ENCODE results near the gene GRAMD4. TPM values are rescaled to one million over a fixed set of nuclear protein-coding genes. Genes with fewer than 3 reads are reported as not detected.

GRAMD4 gene
- polyA plus RNA-seq, 2 of the 4 experiments (the other 2 are of a cell fraction) = 7.7 to 13.1 TPM

- no peak for ATAC-seq
- 91% methylated on average over 11 of the region's 11 CpGs for WGBS (ENCODE audit: missing lambda C conversion rate)
Observed at GRCh38 chr22:46710806-46711205, 90.6 kb downstream of the GRAMD4 start.

GRCh38 chr22:46712288-46712687 is 92.1 kb downstream of the GRAMD4 start:
- no peaks in the 10 kb centered on the region for H3K9me3 ChIP-seq
- 93% methylated on average over 8 of the region's 8 CpGs for WGBS (ENCODE audit: missing lambda C conversion rate)
- FAIRE-seq (no peak), ATAC-seq (no peak), DNase-seq (ENCODE audit: low read depth in 1 of 2, low spot score in 1 of 2) (no peak)
- ChIA-PET CTCF (interaction anchor here (1.5 kb wide), 1 partner anchor 26 kb away, joined by 3 read pairs; no protein-coding TSS in a partner anchor), POLR2A (no interaction called here)
- TF ChIP-seq JUN (IDR thresholded peaks at IDR 0.05) = no peak
- TF ChIP-seq HOXB13 (CRISPR knock-in tag; IDR thresholded peaks at IDR 0.05; ENCODE audit: low read depth) = no peak
- no peak for TF ChIP-seq HOXB5 (CRISPR knock-in tag; IDR thresholded peaks at IDR 0.05)
- no peak for TF ChIP-seq GATA3 (IDR thresholded peaks at IDR 0.05; ENCODE audit: borderline replicate concordance)
- TF ChIP-seq FOSL2 (IDR thresholded peaks at IDR 0.05) = no peak
- no peak for TF ChIP-seq FOSL2 (CRISPR knock-in tag; IDR thresholded peaks at IDR 0.05)
- TF ChIP-seq E2F6 (IDR thresholded peaks at IDR 0.05; ENCODE audit: borderline replicate concordance, low read depth) = no peak
- no peak for TF ChIP-seq HOXA7 (CRISPR knock-in tag; IDR thresholded peaks at IDR 0.05)
- no peak for TF ChIP-seq CHD4 (IDR thresholded peaks at IDR 0.05; ENCODE audit: borderline replicate concordance)
- no peak for TF ChIP-seq CBX2 (IDR thresholded peaks at IDR 0.05; ENCODE audit: borderline replicate concordance, low read depth)
- no peak for TF ChIP-seq MAZ (IDR thresholded peaks at IDR 0.05; ENCODE audit: borderline replicate concordance, low read depth, low read length)
- no peak for TF ChIP-seq EP300 (IDR thresholded peaks at IDR 0.05)
- no peak for TF ChIP-seq EHMT2 (IDR thresholded peaks at IDR 0.05; ENCODE audit: low read depth)
- no peak for TF ChIP-seq SMC3 (IDR thresholded peaks at IDR 0.05)
- no peak for TF ChIP-seq TP53 (CRISPR knock-in tag; IDR thresholded peaks at IDR 0.05)
- TF ChIP-seq BHLHE40 (IDR thresholded peaks at IDR 0.05; ENCODE audit: low read depth, low read length) = no peak
- no peak for TF ChIP-seq RNF2 (IDR thresholded peaks at IDR 0.05; ENCODE audit: borderline replicate concordance, low read depth)
- no peak overlapping the region for H3K4me3 ChIP-seq
- H3K4me2 ChIP-seq = no peak overlapping the region
- no peaks in the 10 kb centered on the region for H3K4me1 ChIP-seq
- H3K27ac ChIP-seq = no peak overlapping the region

More at GRCh38 chr22:46710806-46711205, 90.6 kb downstream of the GRAMD4 start:
- TF ChIP-seq HMGXB4 (CRISPR knock-in tag; IDR thresholded peaks at IDR 0.05; ENCODE audit: borderline replicate concordance) (no peak), TFCP2L1 (CRISPR knock-in tag; IDR thresholded peaks at IDR 0.05) (no peak)
- Histone ChIP-seq H3K27ac (no peak overlapping the region), H3K4me2 (no peak overlapping the region), H3K9me3 (no peaks in the 10 kb centered on the region), H3K4me1 (no peaks in the 10 kb centered on the region), H3K4me3 (no peak overlapping the region)
- DNase-seq (ENCODE audit: low read depth in 1 of 2, low spot score in 1 of 2) = no peak
- no peak for FAIRE-seq
- ChIA-PET POLR2A (no interaction called here), CTCF (no interaction called here)

- DNase-seq (ENCODE audit: low read depth in 1 of 2, low spot score in 1 of 2) (no peak), FAIRE-seq (no peak), ATAC-seq (no peak)
- H3K27ac ChIP-seq = no peak overlapping the region
- H3K4me3 ChIP-seq = no peak overlapping the region
- WGBS (ENCODE audit: missing lambda C conversion rate) = 82% methylated on average over 4 of the region's 4 CpGs
- H3K4me1 ChIP-seq = no peaks in the 10 kb centered on the region
- no peaks in the 10 kb centered on the region for H3K9me3 ChIP-seq
- no peak overlapping the region for H3K4me2 ChIP-seq
- CTCF ChIA-PET = no interaction called here
- POLR2A ChIA-PET = no interaction called here
- no peak for TF ChIP-seq REST (IDR thresholded peaks at IDR 0.05)
- TF ChIP-seq E2F6 (IDR thresholded peaks at IDR 0.05; ENCODE audit: borderline replicate concordance, low read depth) = no peak
- TF ChIP-seq BCL3 (IDR thresholded peaks at IDR 0.05) = no peak
- no peak for TF ChIP-seq KDM1A (IDR thresholded peaks at IDR 0.05; ENCODE audit: low read depth)
- TF ChIP-seq HEYL (CRISPR knock-in tag; IDR thresholded peaks at IDR 0.05) = no peak
- no peak for TF ChIP-seq BHLHE40 (IDR thresholded peaks at IDR 0.05; ENCODE audit: low read depth, low read length)
- no peak for TF ChIP-seq EHMT2 (IDR thresholded peaks at IDR 0.05; ENCODE audit: low read depth)
- TF ChIP-seq MAX (IDR thresholded peaks at IDR 0.05) = no peak
- no peak for TF ChIP-seq TFCP2L1 (CRISPR knock-in tag; IDR thresholded peaks at IDR 0.05)
- no peak for TF ChIP-seq CTCF (IDR thresholded peaks at IDR 0.05)
Observed at GRCh38 chr22:46714550-46714949, 94.4 kb downstream of the GRAMD4 start.
